IMR-90 (cell line): Measurements from ENCODE around the gene VPS41.

Source experiments
- BHLHE40 ChIP-seq: fragments of 150-350 bp; IDR thresholded peaks from 2 replicates; pipeline ENCODE4 v1.6.1; 2016; ENCODE audit warnings: mild to moderate bottlenecking, low read depth, low read length
- CEBPB ChIP-seq: IDR thresholded peaks from 2 replicates; pipeline ENCODE4 v1.6.1; 2012; ENCODE audit warnings: low read depth, low read length, improper control_type of control experiment
- CTCF ChIP-seq: conservative IDR thresholded peaks from 2 replicates; pipeline ENCODE4 v1.5.1; 2012; ENCODE audit warnings: mild to moderate bottlenecking, low read depth, low read length, improper control_type of control experiment
- MAFK ChIP-seq: IDR thresholded peaks from 2 replicates; pipeline ENCODE4 v1.6.1; 2012; ENCODE audit warnings: low read depth, low read length, improper control_type of control experiment
- MXI1 ChIP-seq: IDR thresholded peaks from 2 replicates; pipeline ENCODE4 v1.6.1; 2012; ENCODE audit warnings: low read depth, mild to moderate bottlenecking, low read length, moderate library complexity, borderline replicate concordance
- POLR2A ChIP-seq: IDR thresholded peaks from 2 replicates; pipeline ENCODE4 v1.6.1; 2012; ENCODE audit warnings: mild to moderate bottlenecking, low read depth, low read length
- RAD21 ChIP-seq: IDR thresholded peaks from 2 replicates; pipeline ENCODE4 v1.6.1; 2012; ENCODE audit warnings: low read length, improper control_type of control experiment
- RCOR1 ChIP-seq: IDR thresholded peaks from 2 replicates; pipeline ENCODE4 v1.6.1; 2012; ENCODE audit warnings: mild to moderate bottlenecking, low read length, improper control_type of control experiment; ENCODE audit not compliant: insufficient replicate concordance
- USF2 ChIP-seq: fragments of 150-350 bp; IDR thresholded peaks from 2 replicates; pipeline ENCODE4 v1.6.1; 2017; ENCODE audit warnings: mild to moderate bottlenecking, antibody characterized with exemption, low read length, low read depth

GRCh38 chr7:38934051-38934450, 25.1 kb upstream of the VPS41 start:
- TF ChIP-seq MAFK (no peak), CTCF (no peak), USF2 (no peak), BHLHE40 (no peak), POLR2A (no peak), RAD21 (no peak), RCOR1 (no peak), MXI1 (no peak), CEBPB (no peak)
